ENCODE measurements around the gene METTL18. TPM values are rescaled to one million over a fixed set of nuclear protein-coding genes. Genes with fewer than 3 reads are reported as not detected.

The METTL18 gene
- total RNA-seq: 5.4 and 9.5 TPM in 2 replicates

DNA sequence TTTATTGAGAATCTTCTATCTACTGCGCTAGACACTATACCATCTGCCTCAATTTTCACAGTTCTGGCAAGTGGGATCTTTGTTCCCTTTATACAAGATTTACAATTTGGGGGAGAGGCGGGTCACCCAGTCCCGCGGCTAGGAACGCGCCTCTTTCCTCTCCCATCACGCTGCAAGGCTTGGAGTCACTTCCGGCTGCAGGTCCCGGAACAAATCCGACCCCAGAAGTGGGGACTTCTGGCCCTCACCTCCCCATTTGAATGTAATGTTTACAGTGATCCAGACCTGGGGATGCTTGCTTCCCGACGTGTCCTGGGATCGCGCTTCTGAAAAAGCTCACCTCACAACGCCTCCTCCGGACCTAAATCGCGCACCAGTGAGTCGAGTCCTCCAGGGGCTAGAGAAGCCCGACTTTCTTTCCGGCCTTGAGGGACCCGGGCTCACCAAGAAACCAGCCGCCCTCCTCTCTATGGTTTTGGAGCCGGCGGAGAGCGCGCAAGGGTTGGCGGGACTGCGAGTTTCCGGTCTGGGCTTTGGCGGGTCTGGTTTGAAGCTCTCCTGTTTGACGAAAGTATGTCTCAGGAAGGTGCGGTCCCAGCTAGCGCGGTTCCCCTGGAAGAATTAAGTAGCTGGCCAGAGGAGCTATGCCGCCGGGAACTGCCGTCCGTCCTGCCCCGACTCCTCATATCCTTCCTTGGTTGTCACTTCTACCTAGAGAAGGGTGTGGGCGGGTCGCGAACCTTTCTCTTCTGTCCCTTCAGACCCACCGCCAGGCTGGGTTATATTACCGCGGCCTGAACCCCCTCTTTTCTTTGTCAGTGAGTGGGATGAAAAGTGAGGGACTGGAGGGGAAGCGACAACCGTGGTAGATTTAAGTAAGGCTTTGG, at the start of gene METTL18:
TSS of gene METTL18 (minus strand) at position 378 of the 887 bp plus-strand sequence. CDS start 1,212 bp downstream, outside the sequence.

Other genes with a start within 250 kb of the METTL18 start
- gene F5, start 208.4 kb downstream of the METTL18 start, total RNA-seq: under 0.01 TPM in 1 of 2 replicates, not detected in the other
- 0.12 and 0.40 TPM in 2 replicates for gene SELP, start 164.8 kb downstream of the METTL18 start, total RNA-seq
- gene SELL, start 83.3 kb downstream of the METTL18 start, total RNA-seq: 0.79 and 0.81 TPM in 2 replicates
- under 0.01 TPM in 2 replicates for gene SELE, start 60.8 kb downstream of the METTL18 start, total RNA-seq
- gene SCYL3, start 99.0 kb upstream of the METTL18 start, total RNA-seq: 8.9 and 9.6 TPM in 2 replicates